Gastroesophageal sphincter (tissue), 4 donors: ENCODE data around the gene SSB. TPM values are rescaled to one million over a fixed set of nuclear protein-coding genes. Genes with fewer than 3 reads are reported as not detected.
"Not testable (repeated sequence)": the region's sequence is repeated elsewhere in the genome, so short reads cannot be mapped to it uniquely, and the experiment has no call there.

ENCODE experiments used
- ATAC-seq: fragments of 150-250 bp; one replicate; pipeline ENCODE4 v1.9.1; 2016; ENCODE audit warnings: mild to moderate bottlenecking, moderate library complexity
- H3K27ac ChIP-seq, 4 donors: fragments of 200-600 bp; sonication (generic) in 3 of 4; 1 replicate in 3 of 4; 2 replicates in 1 of 4; pipeline ENCODE4 v1.5.1; 2016 to 2019
- H3K27me3 ChIP-seq: fragments of 200-600 bp; sonication (generic); one replicate; pipeline ENCODE4 v1.5.1; 2019
- H3K36me3 ChIP-seq, 2 donors: fragments of 200-600 bp; sonication (generic); one replicate each; pipeline ENCODE4 v1.5.1; 2019; ENCODE audit warnings: control low read depth in 1 of 2
- H3K4me1 ChIP-seq, 3 donors: fragments of 200-600 bp; sonication (generic); 1 replicate in 2 of 3; 2 replicates in 1 of 3; pipeline ENCODE4 v1.5.1; 2016 to 2019; ENCODE audit warnings: control low read depth in 2 of 3
- H3K4me3 ChIP-seq, 2 donors: fragments of 200-600 bp; sonication (generic); one replicate each; pipeline ENCODE4 v1.5.1; 2019; ENCODE audit warnings: mild to moderate bottlenecking in 1 of 2, moderate library complexity in 1 of 2
- H3K9me3 ChIP-seq, 3 donors: fragments of 200-600 bp; sonication (generic); one replicate each; pipeline ENCODE4 v1.5.1; 2017 to 2019; ENCODE audit warnings: control low read depth in 2 of 3
- EP300 ChIP-seq: sonication (generic); formaldehyde crosslinking; IDR thresholded peaks from one replicate; pipeline ENCODE4 v1.6.1; 2017; ENCODE audit warnings: antibody characterized with exemption, mild to moderate bottlenecking
- POLR2A ChIP-seq, 2 donors: fragments of 450-650 bp; IDR thresholded peaks; one replicate each; pipeline ENCODE4 v1.6.1; 2017; ENCODE audit warnings: antibody characterized with exemption in 2 of 2, mild to moderate bottlenecking in 2 of 2, moderate library complexity in 1 of 2
- POLR2AphosphoS5 ChIP-seq: sonication (generic); formaldehyde crosslinking; IDR thresholded peaks from one replicate; pipeline ENCODE4 v1.6.1; 2017; ENCODE audit warnings: antibody characterized with exemption
- WGBS, 2 donors: methylation state at CpG; one replicate each; pipeline ENCODE4 v1.1.5; 2018; ENCODE audit warnings: low coverage in 1 of 2; 5-methylcytosine and 5-hydroxymethylcytosine counted together
- total RNA-seq, 4 donors: library from RNA; depleted of rRNA; stranded (reverse); fragments of >200 nt; gene quantifications; one replicate each; pipeline ENCODE4 v1.1.0, GENCODE V29; 2016
- TF ChIP-seq, protein P1 (sequence below), 4 experiments: fragments of 200-600 bp in 2 of 4; fragments of 450-650 bp in 2 of 4; sonication (generic) in 1 of 4; IDR thresholded peaks; one replicate each; pipeline ENCODE4 v1.5.1; 2017 to 2019; ENCODE audit warnings: antibody characterized with exemption in 4 of 4, mild to moderate bottlenecking in 2 of 4, moderate library complexity in 2 of 4

SSB gene
- total RNA-seq, 4 donors from 2014 or later, result 60.6 to 102 (median 78.3) TPM

DNA sequence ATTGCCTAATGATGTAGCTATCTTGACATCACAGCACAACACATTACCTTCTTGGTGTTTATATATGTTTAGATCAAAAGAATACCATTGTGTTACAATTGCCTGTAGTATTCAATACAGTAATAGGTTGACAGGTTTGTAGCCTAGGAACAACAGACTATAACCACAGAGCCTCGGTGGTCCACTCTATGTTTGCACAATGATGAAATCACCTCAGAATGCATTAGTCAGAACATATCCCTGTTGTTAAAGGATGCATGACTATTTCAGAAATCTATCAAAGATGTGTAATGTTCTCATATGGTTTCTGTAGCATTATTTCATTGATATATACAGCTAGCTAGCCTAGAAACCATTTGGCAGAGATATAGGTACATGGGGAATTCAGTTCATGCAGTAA lies 17.2 kb downstream of the SSB start:
- Histone ChIP-seq H3K4me3 (no peak overlapping the region), H3K27ac (no peak overlapping the region), H3K36me3 (peaks cover 3 to 93% of the 10 kb centered on the region in 2 donors), H3K4me1 (peaks cover 0 to 5% (median 0%) of the 10 kb centered on the region in 3 donors), H3K27me3 (no peaks in the 10 kb centered on the region), H3K9me3 (no peaks in the 10 kb centered on the region)
- WGBS, 2 donors, result 50 to 57% methylated on average over 1 of the region's 1 CpG
- TF ChIP-seq EP300, result no peak
- TF ChIP-seq, protein P1, sequence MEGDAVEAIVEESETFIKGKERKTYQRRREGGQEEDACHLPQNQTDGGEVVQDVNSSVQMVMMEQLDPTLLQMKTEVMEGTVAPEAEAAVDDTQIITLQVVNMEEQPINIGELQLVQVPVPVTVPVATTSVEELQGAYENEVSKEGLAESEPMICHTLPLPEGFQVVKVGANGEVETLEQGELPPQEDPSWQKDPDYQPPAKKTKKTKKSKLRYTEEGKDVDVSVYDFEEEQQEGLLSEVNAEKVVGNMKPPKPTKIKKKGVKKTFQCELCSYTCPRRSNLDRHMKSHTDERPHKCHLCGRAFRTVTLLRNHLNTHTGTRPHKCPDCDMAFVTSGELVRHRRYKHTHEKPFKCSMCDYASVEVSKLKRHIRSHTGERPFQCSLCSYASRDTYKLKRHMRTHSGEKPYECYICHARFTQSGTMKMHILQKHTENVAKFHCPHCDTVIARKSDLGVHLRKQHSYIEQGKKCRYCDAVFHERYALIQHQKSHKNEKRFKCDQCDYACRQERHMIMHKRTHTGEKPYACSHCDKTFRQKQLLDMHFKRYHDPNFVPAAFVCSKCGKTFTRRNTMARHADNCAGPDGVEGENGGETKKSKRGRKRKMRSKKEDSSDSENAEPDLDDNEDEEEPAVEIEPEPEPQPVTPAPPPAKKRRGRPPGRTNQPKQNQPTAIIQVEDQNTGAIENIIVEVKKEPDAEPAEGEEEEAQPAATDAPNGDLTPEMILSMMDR (IDR thresholded peaks at IDR 0.05), result no peak
- no peak for TF ChIP-seq POLR2AphosphoS5
- no peak for TF ChIP-seq POLR2A (IDR thresholded peaks at IDR 0.05)
- no peak for ATAC-seq

DNA sequence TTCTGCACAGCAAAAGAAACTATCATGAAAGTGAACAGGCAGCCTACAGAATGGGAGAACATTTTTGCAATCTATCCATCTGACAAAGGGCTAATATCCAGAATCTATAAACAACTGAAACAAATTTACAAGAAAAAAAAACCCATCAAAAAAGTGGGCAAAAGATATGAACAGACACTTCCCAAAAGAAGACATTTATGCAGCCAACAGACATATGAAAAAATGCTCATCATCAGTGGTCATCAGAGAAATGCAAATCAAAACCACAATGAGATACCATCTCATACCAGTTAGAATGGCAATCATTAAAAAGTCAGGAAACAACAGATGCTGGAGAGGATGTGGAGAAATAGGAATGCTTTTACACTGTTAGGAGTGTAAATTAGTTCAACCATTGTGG lies 18.3 kb downstream of the SSB start:
- H3K4me3 ChIP-seq, H3K27ac ChIP-seq, ATAC-seq, H3K27me3 ChIP-seq, H3K9me3 ChIP-seq: not testable (repeated sequence)
- peaks cover 3 to 90% of the 10 kb centered on the region in 2 donors for H3K36me3 ChIP-seq
- peaks cover 0 to 13% (median 0%) of the 10 kb centered on the region in 3 donors for H3K4me1 ChIP-seq

DNA sequence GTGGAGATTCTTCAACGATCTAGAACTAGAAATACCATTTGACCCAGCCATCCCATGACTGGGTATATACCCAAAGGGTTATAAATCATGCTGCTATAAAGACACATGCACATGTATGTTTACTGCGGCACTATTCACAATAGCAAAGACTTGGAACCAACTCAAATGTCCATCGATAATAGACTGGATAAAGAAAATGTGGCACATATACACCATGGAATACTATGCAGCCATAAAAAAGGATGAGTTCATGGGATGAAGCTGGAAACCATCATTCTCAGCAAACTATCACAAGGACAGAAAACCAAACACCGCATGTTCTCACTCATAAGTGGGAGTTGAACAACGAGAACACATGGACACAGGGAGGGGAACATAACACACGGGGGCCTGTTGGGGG lies 18.7 kb downstream of the SSB start:
- H3K9me3 ChIP-seq, H3K27ac ChIP-seq, ATAC-seq, H3K27me3 ChIP-seq, H3K4me3 ChIP-seq: not testable (repeated sequence)
- Histone ChIP-seq H3K36me3 (peaks cover 3 to 86% of the 10 kb centered on the region in 2 donors), H3K4me1 (peaks cover 0 to 17% (median 0%) of the 10 kb centered on the region in 3 donors)
- 98 to 100% methylated on average over 3 to 5 of the region's 6 CpGs for WGBS, 2 donors

DNA sequence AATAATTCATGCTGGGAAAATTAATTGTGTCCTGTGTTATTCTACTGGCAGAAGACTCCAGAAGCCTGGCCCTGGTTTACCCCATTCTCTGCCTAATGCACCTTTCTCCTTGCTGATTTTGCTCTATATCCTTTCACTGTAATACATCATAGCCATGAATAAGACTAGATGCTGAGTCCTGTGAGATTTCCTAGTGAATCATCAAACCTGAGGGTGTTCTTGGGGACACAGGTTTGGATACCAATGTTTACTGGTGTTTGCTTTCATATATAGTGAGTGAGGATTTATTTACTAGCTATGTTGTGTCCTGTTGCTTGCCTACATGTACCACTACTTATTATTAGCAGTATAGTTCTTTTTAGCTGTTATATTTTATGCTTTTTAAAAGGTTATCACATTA lies 19.6 kb downstream of the SSB start:
- no peaks in the 10 kb centered on the region for H3K9me3 ChIP-seq
- H3K27ac ChIP-seq, result no peak overlapping the region
- H3K27me3 ChIP-seq, result no peaks in the 10 kb centered on the region
- no peak for ATAC-seq
- TF ChIP-seq POLR2AphosphoS5 (no peak), POLR2A (IDR thresholded peaks at IDR 0.05) (no peak), EP300 (no peak)
- TF ChIP-seq, protein P1 (IDR thresholded peaks at IDR 0.05), result no peak
- peaks cover 3 to 77% of the 10 kb centered on the region in 2 donors for H3K36me3 ChIP-seq
- no peak overlapping the region for H3K4me3 ChIP-seq
- peaks cover 3 to 26% (median 6%) of the 10 kb centered on the region in 3 donors for H3K4me1 ChIP-seq

DNA sequence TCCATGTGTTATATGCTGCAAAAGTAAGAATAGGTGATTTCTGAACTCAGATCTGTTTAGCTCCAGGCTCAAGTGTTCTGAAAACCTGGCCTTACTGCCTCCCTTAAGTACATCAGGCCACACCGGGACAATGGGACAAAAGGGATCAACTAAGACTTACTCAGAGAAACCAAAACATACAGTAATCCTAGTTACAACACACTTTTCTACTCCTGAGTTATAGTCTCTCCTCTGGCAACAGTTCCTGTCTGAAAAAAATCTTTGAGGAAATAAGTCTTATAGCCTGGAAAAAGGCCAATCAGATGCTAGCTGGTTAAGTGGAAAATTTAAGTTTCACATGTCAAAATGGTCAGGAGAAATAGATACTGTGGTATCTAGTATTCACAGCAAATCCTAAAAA lies 20.4 kb downstream of the SSB start:
- 40 to 45% methylated on average over 1 of the region's 1 CpG for WGBS, 2 donors
- Histone ChIP-seq H3K4me3 (no peak overlapping the region), H3K4me1 (peaks cover 6 to 34% (median 10%) of the 10 kb centered on the region in 3 donors), H3K27ac (no peak overlapping the region), H3K36me3 (peaks cover 3 to 69% of the 10 kb centered on the region in 2 donors), H3K27me3 (no peaks in the 10 kb centered on the region), H3K9me3 (no peaks in the 10 kb centered on the region)
- TF ChIP-seq, protein P1 (IDR thresholded peaks at IDR 0.05), result no peak
- TF ChIP-seq POLR2AphosphoS5, result no peak
- TF ChIP-seq POLR2A (IDR thresholded peaks at IDR 0.05), result no peak
- TF ChIP-seq EP300, result no peak
- ATAC-seq, result no peak

DNA sequence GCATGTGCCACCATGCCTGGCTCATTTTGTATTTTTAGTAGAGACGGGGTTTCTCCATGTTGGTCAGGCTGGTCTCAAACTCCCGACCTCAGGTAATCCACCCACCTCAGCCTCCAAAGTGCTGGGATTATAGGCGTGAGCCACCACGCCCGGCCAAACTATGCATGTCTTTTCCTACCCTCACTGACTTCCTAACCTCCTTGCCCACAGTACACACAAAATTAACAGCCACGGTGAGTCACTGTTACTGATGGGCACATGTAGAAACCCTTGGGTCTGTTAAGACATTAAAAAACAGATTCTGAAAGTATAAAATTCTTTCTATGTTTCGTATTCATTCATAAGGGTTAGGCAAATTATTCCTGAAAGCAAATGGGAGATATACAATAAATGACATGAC lies 21.4 kb downstream of the SSB start:
- not testable (repeated sequence) for ATAC-seq
- Histone ChIP-seq H3K4me1 (peaks cover 6 to 39% (median 10%) of the 10 kb centered on the region in 3 donors), H3K36me3 (peaks cover 3 to 60% of the 10 kb centered on the region in 2 donors)

DNA sequence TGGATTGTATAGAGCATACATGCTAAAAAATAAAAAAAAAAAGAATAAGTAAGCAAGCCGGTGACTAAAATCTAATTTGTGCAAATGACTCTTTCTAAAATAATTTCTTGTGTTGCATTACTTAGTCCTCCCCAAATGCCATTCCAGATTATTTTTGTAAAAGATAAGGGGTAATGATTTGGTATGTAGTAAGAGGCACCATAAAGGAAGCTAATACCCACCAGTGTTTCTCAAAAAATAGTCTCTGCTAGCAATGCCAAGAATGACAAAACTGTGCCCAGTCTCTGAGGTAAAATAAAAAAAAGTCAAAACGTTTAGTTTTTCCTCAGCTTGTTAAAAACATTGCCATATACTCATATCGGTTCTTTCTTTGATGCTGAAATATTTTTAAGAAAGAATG lies 23.4 kb downstream of the SSB start:
- Histone ChIP-seq H3K27me3 (no peaks in the 10 kb centered on the region), H3K36me3 (peaks cover 0 to 42% of the 10 kb centered on the region in 2 donors), H3K9me3 (no peaks in the 10 kb centered on the region), H3K4me3 (no peak overlapping the region), H3K4me1 (peaks cover 6 to 47% (median 10%) of the 10 kb centered on the region in 3 donors), H3K27ac (no peak overlapping the region)
- ATAC-seq, result no peak
- 52 to 65% methylated on average over 3 of the region's 3 CpGs for WGBS, 2 donors
- TF ChIP-seq POLR2AphosphoS5, result no peak
- TF ChIP-seq EP300, result no peak
- TF ChIP-seq, protein P1 (IDR thresholded peaks at IDR 0.05), result no peak
- TF ChIP-seq POLR2A (IDR thresholded peaks at IDR 0.05), result no peak

More for the DNA sequence above, 21.4 kb downstream of the SSB start:
- H3K4me3 ChIP-seq, H3K9me3 ChIP-seq, H3K27ac ChIP-seq, H3K27me3 ChIP-seq: not testable (repeated sequence)
- WGBS, 2 donors, result 84 to 86% methylated on average over 5 to 6 of the region's 7 CpGs
